ENCODE results near the gene LMCD1. TPM values are rescaled to one million over a fixed set of nuclear protein-coding genes. Genes with fewer than 3 reads are reported as not detected.

Gene LMCD1
- total RNA-seq, 1 donor from 2014 or later, result 69.0 TPM

GRCh38 chr3:8581806-8582445 is 80.3 kb downstream of the LMCD1 start:
- TF ChIP-seq CTCF (conservative IDR thresholded peaks at IDR 0.05; ENCODE audit: low read depth, low read length), result no peak
- no peak for DNase-seq (ENCODE audit: low read depth)
- no peak overlapping the region for H3K4me3 ChIP-seq (ENCODE audit: low read depth, low read length)

- DNase-seq (ENCODE audit: low read depth), result no peak
- no peak for TF ChIP-seq CTCF (conservative IDR thresholded peaks at IDR 0.05; ENCODE audit: low read depth, low read length)
- H3K4me3 ChIP-seq (ENCODE audit: low read depth, low read length), result no peak overlapping the region
These were observed 83.0 kb downstream of the LMCD1 start for GRCh38 chr3:8584661-8585060.

- no peak for TF ChIP-seq CTCF (conservative IDR thresholded peaks at IDR 0.05; ENCODE audit: low read depth, low read length)
These were observed 88.4 kb downstream of the LMCD1 start for GRCh38 chr3:8589880-8590556.

GRCh38 chr3:8593021-8593827 is 91.6 kb downstream of the LMCD1 start:
- no peak for TF ChIP-seq CTCF (conservative IDR thresholded peaks at IDR 0.05; ENCODE audit: low read depth, low read length)
- H3K4me3 ChIP-seq (ENCODE audit: low read depth, low read length), result no peak overlapping the region
- no peak for DNase-seq (ENCODE audit: low read depth)

More at GRCh38 chr3:8589880-8590556, 88.4 kb downstream of the LMCD1 start:
- DNase-seq (ENCODE audit: low read depth), result no peak
- no peak overlapping the region for H3K4me3 ChIP-seq (ENCODE audit: low read depth, low read length)

GRCh38 chr3:8595252-8595651 is 93.6 kb downstream of the LMCD1 start:
- no peak for TF ChIP-seq CTCF (conservative IDR thresholded peaks at IDR 0.05; ENCODE audit: low read depth, low read length)
- H3K4me3 ChIP-seq (ENCODE audit: low read depth, low read length), result no peak overlapping the region
- no peak for DNase-seq (ENCODE audit: low read depth)

GRCh38 chr3:8595695-8596115 is 94.1 kb downstream of the LMCD1 start:
- H3K4me3 ChIP-seq (ENCODE audit: low read depth, low read length), result no peak overlapping the region
- no peak for DNase-seq (ENCODE audit: low read depth)
- TF ChIP-seq CTCF (conservative IDR thresholded peaks at IDR 0.05; ENCODE audit: low read depth, low read length), result no peak

Data from epithelial cell of proximal tubule (primary cell).